ENCODE results near the gene GOLGA1.

GRCh38 chr9:124913378-124913777 lies 27.5 kb downstream of the GOLGA1 start:
- TF ChIP-seq CTCF (IDR thresholded peaks at IDR 0.05) (no peak), POLR2A (IDR thresholded peaks at IDR 0.05) (no peak), POLR2AphosphoS5 (IDR thresholded peaks at IDR 0.05) (no peak), EP300 (IDR thresholded peaks at IDR 0.05) (no peak)

All from upper lobe of left lung (tissue), 4 donors.